ENCODE results near the gene DNMT3B.

GRCh38 chr20:32762754-32763201 is 593 bp downstream of the DNMT3B start:
- no peak for TF ChIP-seq PATZ1 (CRISPR knock-in tag; IDR thresholded peaks at IDR 0.05; ENCODE audit: borderline replicate concordance)
- no peak for TF ChIP-seq GLIS3 (CRISPR knock-in tag; IDR thresholded peaks at IDR 0.05)
